Breast epithelium (tissue), 3 donors: ENCODE data around the gene PRRT4.

Experiments
- POLR2A ChIP-seq: fragments of 450-650 bp; IDR thresholded peaks from one replicate; pipeline ENCODE4 v1.6.1; 2016; ENCODE audit warnings: antibody characterized with exemption, mild to moderate bottlenecking, moderate library complexity
- TF ChIP-seq, protein P1 (sequence below), 3 donors: fragments of 450-650 bp; IDR thresholded peaks; one replicate each; pipeline ENCODE4 v1.5.1; 2016 to 2017; ENCODE audit warnings: antibody characterized with exemption in 3 of 3, mild to moderate bottlenecking in 3 of 3, moderate library complexity in 3 of 3

- TF ChIP-seq, protein P1, sequence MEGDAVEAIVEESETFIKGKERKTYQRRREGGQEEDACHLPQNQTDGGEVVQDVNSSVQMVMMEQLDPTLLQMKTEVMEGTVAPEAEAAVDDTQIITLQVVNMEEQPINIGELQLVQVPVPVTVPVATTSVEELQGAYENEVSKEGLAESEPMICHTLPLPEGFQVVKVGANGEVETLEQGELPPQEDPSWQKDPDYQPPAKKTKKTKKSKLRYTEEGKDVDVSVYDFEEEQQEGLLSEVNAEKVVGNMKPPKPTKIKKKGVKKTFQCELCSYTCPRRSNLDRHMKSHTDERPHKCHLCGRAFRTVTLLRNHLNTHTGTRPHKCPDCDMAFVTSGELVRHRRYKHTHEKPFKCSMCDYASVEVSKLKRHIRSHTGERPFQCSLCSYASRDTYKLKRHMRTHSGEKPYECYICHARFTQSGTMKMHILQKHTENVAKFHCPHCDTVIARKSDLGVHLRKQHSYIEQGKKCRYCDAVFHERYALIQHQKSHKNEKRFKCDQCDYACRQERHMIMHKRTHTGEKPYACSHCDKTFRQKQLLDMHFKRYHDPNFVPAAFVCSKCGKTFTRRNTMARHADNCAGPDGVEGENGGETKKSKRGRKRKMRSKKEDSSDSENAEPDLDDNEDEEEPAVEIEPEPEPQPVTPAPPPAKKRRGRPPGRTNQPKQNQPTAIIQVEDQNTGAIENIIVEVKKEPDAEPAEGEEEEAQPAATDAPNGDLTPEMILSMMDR (IDR thresholded peaks at IDR 0.05), result no peak
- no peak for TF ChIP-seq POLR2A
Observed at GRCh38 chr7:128366300-128366699, 4.8 kb upstream of the PRRT4 start.
